Spleen (tissue), 11 donors: ENCODE results near the gene AK3. TPM values are rescaled to one million over a fixed set of nuclear protein-coding genes. Genes with fewer than 3 reads are reported as not detected.

Experiments used
- DNase-seq: peaks from one replicate; pipeline ENCODE4 v3.0.0-alpha.2; 2020
- H3K27ac ChIP-seq, 8 donors: fragments of 200-600 bp; sonication (generic) in 7 of 8; 1 replicate in 4 of 8; 2 replicates in 4 of 8; pipeline versions ENCODE4 v1.5.0 to v1.8.0; 2016 to 2021; ENCODE audit warnings: inconsistent platforms in 4 of 8, mild to moderate bottlenecking in 4 of 8, moderate library complexity in 1 of 8
- H3K27me3 ChIP-seq, 7 donors: fragments of 200-600 bp; sonication (generic) in 6 of 7; replicated peaks in 1 of 7; 1 replicate in 4 of 7; 2 replicates in 3 of 7; pipeline versions ENCODE4 v1.5.0 to v1.8.0; 2016 to 2021; ENCODE audit warnings: inconsistent platforms in 3 of 7, mild to moderate bottlenecking in 1 of 7
- H3K36me3 ChIP-seq, 6 donors: fragments of 200-600 bp; sonication (generic) in 5 of 6; 1 replicate in 4 of 6; 2 replicates in 2 of 6; pipeline versions ENCODE4 v1.5.0 to v1.8.0; 2016 to 2021; ENCODE audit warnings: inconsistent platforms in 2 of 6
- H3K4me1 ChIP-seq, 6 donors: fragments of 200-600 bp; sonication (generic) in 5 of 6; 1 replicate in 3 of 6; 2 replicates in 3 of 6; pipeline versions ENCODE4 v1.5.0 to v1.8.0; 2016 to 2021; ENCODE audit warnings: inconsistent platforms in 3 of 6
- H3K4me3 ChIP-seq, 8 donors: fragments of 200-600 bp; sonication (generic) in 7 of 8; 1 replicate in 4 of 8; 2 replicates in 4 of 8; pipeline versions ENCODE4 v1.5.0 to v1.8.0; 2016 to 2021; ENCODE audit warnings: inconsistent platforms in 4 of 8, mild to moderate bottlenecking in 4 of 8, moderate library complexity in 2 of 8
- H3K9me3 ChIP-seq, 8 donors: fragments of 200-600 bp; sonication (generic) in 7 of 8; 1 replicate in 4 of 8; 2 replicates in 4 of 8; pipeline versions ENCODE4 v1.5.0 to v1.8.0; 2016 to 2021; ENCODE audit warnings: inconsistent platforms in 4 of 8
- POLR2A ChIP-seq, 3 donors: fragments of 450-650 bp; IDR thresholded peaks; one replicate each; pipeline ENCODE4 v1.5.1; 2017; ENCODE audit warnings: antibody characterized with exemption in 3 of 3, mild to moderate bottlenecking in 1 of 3
- POLR2AphosphoS5 ChIP-seq, 3 donors: sonication (generic); formaldehyde crosslinking; IDR thresholded peaks; one replicate each; pipeline ENCODE4 v1.5.1; 2017; ENCODE audit warnings: antibody characterized with exemption in 3 of 3
- WGBS, 5 donors: extraction: QIAGEN DNeasy Blood & Tissue Kit in 3 of 5; methylation state at CpG; one replicate each; pipeline versions ENCODE4 v1.1.5 to v1.1.7; 2013 to 2018; 5-methylcytosine and 5-hydroxymethylcytosine counted together
- intact Hi-C: fragments of 100-400 bp; cut with DNase I; formaldehyde crosslinking; loops from one replicate; pipeline ENCODE4 v1.15.0; 2023; ENCODE audit warnings: low total_unique reads
- polyA plus RNA-seq, 3 donors: library from polyadenylated mRNA; stranded (reverse); fragments of 200-250 nt; gene quantifications; one replicate each; pipeline ENCODE4 v1.2.1, GENCODE V29; 2013
- total RNA-seq, 7 donors: library from RNA; depleted of rRNA in 3 of 7; stranded (reverse); fragments of >200 nt in 3 of 7; fragmentation: NEBNext Ultra II Directional in 4 of 7; extraction: Animal tissue kit (Norgen Biotek cat#: 25700) in 4 of 7; gene quantifications; one replicate each; pipeline versions ENCODE4 v1.1.0 to v1.2.1, GENCODE V29; 2016 to 2021
- TF ChIP-seq, protein P1 (sequence below), 11 experiments: fragments of 200-600 bp in 7 of 11; fragments of 450-650 bp in 4 of 11; sonication (generic) in 4 of 11; IDR thresholded peaks in 8 of 11; conservative IDR thresholded peaks in 3 of 11; 1 replicate in 7 of 11; 2 replicates in 4 of 11; pipeline versions ENCODE4 v1.4.0 to v1.8.0; 2016 to 2021; ENCODE audit warnings: antibody characterized with exemption in 11 of 11, inconsistent platforms in 4 of 11, mild to moderate bottlenecking in 1 of 11
- donor health status: healthy with polysubstance abuse.
- donor health status: DM: no; HTN: no; CAD: no; lungs with moderate emphysema.
- donor health status: DM: no; HTN: no; CAD: no.
- donor health status: Bipolar disorder and iron deficiency.
- donor health status: healthy.
- donor health status: DM: no; HTN: no; CAD: no.
- donor health status: DM: yes; HTN: yes; CAD: no.

The AK3 gene
- total and polyA plus RNA-seq, 10 donors = 21.3 to 65.3 (median 41.4) TPM

DNA sequence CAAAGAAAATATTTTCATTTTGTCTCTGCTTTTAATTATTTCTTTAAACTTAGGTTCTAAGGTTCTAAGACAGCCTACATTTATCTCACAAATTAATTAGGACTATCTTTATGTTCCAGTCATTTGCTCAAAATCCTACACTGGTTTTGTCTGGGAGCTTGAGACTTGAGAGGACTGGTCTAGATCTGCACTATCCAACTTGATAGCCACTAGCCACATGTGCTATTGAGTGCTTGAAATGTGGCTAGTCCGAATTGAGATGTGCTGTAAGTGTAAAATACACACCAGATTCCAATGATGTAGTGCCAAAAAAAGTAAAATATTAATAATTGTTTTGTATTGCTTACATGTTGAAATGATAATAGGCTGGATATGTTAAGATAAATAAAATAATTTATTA is 54.4 kb downstream of the AK3 start:
- TF ChIP-seq POLR2AphosphoS5 (IDR thresholded peaks at IDR 0.05) (no peak), POLR2A (IDR thresholded peaks at IDR 0.05) (no peak)
- TF ChIP-seq, protein P1, sequence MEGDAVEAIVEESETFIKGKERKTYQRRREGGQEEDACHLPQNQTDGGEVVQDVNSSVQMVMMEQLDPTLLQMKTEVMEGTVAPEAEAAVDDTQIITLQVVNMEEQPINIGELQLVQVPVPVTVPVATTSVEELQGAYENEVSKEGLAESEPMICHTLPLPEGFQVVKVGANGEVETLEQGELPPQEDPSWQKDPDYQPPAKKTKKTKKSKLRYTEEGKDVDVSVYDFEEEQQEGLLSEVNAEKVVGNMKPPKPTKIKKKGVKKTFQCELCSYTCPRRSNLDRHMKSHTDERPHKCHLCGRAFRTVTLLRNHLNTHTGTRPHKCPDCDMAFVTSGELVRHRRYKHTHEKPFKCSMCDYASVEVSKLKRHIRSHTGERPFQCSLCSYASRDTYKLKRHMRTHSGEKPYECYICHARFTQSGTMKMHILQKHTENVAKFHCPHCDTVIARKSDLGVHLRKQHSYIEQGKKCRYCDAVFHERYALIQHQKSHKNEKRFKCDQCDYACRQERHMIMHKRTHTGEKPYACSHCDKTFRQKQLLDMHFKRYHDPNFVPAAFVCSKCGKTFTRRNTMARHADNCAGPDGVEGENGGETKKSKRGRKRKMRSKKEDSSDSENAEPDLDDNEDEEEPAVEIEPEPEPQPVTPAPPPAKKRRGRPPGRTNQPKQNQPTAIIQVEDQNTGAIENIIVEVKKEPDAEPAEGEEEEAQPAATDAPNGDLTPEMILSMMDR (IDR thresholded peaks at IDR 0.05 in 8 of 11, conservative IDR thresholded peaks at IDR 0.05 in 3 of 11) = no peak
- Histone ChIP-seq H3K4me3 (no peak overlapping the region), H3K4me1 (peaks cover 0 to 49% (median 10%) of the 10 kb centered on the region in 6 donors), H3K27me3 (no peaks in the 10 kb centered on the region), H3K27ac (no peak overlapping the region), H3K9me3 (no peaks in the 10 kb centered on the region), H3K36me3 (peaks cover 2 to 70% (median 30%) of the 10 kb centered on the region in 6 donors)
- intact Hi-C loops = no loop called here
- DNase-seq = no peak
- 86 to 98% (median 95%) methylated on average over 1 of the region's 1 CpG for WGBS, 5 donors

DNA sequence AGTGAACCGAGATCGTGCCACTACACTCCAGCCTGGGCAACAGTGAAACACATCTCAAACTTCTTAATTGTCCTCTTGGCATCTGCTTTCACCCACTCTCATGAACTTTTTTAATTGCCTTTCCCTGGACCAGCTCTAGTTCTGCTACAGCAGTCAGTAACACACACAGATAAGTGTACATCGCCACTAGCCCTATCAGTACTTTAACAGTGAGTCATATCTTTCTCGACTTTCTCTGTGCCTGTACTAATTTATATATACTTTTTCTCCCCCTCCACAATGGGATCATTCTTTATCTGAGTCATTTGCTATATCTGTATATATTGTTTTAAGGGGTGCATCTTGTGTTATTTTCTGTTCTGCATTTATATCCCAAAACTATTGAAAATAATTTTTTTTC is 54.9 kb downstream of the AK3 start:
- Histone ChIP-seq H3K27me3 (no peaks in the 10 kb centered on the region), H3K4me3 (no peak overlapping the region), H3K36me3 (peaks cover 2 to 65% (median 26%) of the 10 kb centered on the region in 6 donors), H3K4me1 (peaks cover 0 to 53% (median 13%) of the 10 kb centered on the region in 6 donors), H3K27ac (no peak overlapping the region), H3K9me3 (no peaks in the 10 kb centered on the region)
- intact Hi-C loops = no loop called here
- 82 to 90% (median 89%) methylated on average over 4 of the region's 4 CpGs for WGBS, 5 donors
- no peak for DNase-seq
- TF ChIP-seq POLR2AphosphoS5 (IDR thresholded peaks at IDR 0.05) = no peak
- TF ChIP-seq POLR2A (IDR thresholded peaks at IDR 0.05) = no peak

DNA sequence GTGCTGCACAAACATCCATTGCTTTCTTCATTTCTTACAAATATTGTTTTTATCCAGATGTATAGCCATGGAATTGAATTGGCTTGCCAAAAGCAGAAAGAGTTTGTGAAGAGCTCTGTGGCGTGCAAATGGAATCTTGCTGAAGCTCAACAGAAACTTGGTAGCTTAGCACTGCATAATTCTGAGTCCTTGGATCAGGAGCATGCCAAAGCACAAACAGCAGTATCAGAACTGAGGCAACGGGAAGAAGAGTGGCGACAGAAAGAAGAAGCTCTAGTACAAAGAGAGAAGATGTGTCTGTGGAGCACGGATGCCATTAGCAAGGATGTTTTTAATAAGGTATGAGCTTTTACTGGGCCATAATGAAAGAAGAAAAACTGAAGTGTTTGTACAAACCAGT is 56.2 kb downstream of the AK3 start:
- Histone ChIP-seq H3K4me1 (peaks cover 6 to 64% (median 24%) of the 10 kb centered on the region in 6 donors), H3K27me3 (no peaks in the 10 kb centered on the region), H3K36me3 (peaks cover 2 to 52% (median 20%) of the 10 kb centered on the region in 6 donors), H3K27ac (no peak overlapping the region), H3K4me3 (no peak overlapping the region), H3K9me3 (no peaks in the 10 kb centered on the region)
- WGBS, 5 donors = 92 to 98% (median 93%) methylated on average over 4 of the region's 4 CpGs
- no peak for DNase-seq
- TF ChIP-seq POLR2AphosphoS5 (IDR thresholded peaks at IDR 0.05) = no peak
- TF ChIP-seq, protein P1 (IDR thresholded peaks at IDR 0.05 in 8 of 11, conservative IDR thresholded peaks at IDR 0.05 in 3 of 11) = no peak
- no peak for TF ChIP-seq POLR2A (IDR thresholded peaks at IDR 0.05)
- intact Hi-C loops = loop anchor here (5.0 kb wide), 1 partner anchor 47 kb away; no protein-coding TSS in a partner anchor

DNA sequence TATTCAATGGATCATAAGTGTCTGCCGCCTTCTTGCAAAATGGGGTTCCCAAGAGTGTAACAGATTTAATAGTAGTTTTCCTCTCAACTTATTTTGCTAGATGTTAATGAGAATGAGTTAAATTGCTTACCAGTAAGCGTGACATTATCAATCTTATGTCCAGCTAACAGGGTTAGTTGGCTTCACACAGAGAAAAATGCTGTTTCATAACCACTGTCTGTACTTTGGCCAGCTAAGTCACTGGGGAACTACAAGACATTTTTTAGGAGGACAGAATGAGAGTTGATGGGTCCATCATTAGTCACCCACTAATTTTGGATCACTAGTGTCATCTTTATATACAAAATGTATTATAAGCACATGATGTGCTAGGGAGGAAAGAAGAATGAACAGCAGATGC is 60.3 kb downstream of the AK3 start:
- peak overlapping the region in 5 of 8 donors; percentile 98 to 99 (median 98) for H3K27ac ChIP-seq
- no peaks in the 10 kb centered on the region for H3K9me3 ChIP-seq
- WGBS, 5 donors = 52 to 81% (median 74%) methylated on average over 2 of the region's 2 CpGs
- no peak for DNase-seq
- intact Hi-C loops = loop anchor here (5.0 kb wide), 1 partner anchor 52 kb away; no protein-coding TSS in a partner anchor
- peak overlapping the region; percentile 57 to 87 (median 70) for H3K4me3 ChIP-seq
- peaks cover 9 to 62% (median 26%) of the 10 kb centered on the region in 6 donors for H3K4me1 ChIP-seq
- H3K27me3 ChIP-seq = no peaks in the 10 kb centered on the region
- TF ChIP-seq, protein P1 (IDR thresholded peaks at IDR 0.05 in 8 of 11, conservative IDR thresholded peaks at IDR 0.05 in 3 of 11) = no peak
- peaks cover under 1 to 13% (median 7%) of the 10 kb centered on the region in 6 donors for H3K36me3 ChIP-seq
